ELF-1 (cell line): ENCODE data around the gene SUZ12.
A peak's percentile ranks its signal among the peaks of the same experiment; 100 is the strongest.
"Not testable (repeated sequence)": the region's sequence is repeated elsewhere in the genome, so short reads cannot be mapped to it uniquely, and the experiment has no call there.

Experiments
- DNase-seq: peaks from one replicate; pipeline ENCODE4 v3.0.0-alpha.2; 2016; ENCODE audit warnings: low read depth, low spot score

Gene SUZ12

DNA sequence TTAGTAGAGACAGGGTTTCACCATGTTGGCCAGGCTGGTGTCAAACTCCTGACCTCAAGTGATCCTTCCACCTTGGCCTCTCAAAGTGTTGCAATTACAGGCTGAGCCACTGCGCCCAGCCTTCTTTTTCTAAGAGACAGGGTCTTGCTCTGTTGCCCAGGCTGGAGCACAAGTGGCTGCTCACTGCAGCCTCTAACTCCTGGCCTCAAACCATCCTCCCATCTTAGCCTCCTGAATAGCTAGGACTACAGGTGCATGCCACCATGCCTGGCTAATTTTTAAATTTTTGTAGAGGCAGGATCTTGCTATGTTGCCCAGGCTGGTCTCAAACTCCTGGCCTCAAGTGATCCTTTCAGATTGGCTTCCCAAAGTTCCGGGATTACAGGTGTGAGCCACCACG lies 15.1 kb downstream of the SUZ12 start:
- not testable (repeated sequence) for DNase-seq

DNA sequence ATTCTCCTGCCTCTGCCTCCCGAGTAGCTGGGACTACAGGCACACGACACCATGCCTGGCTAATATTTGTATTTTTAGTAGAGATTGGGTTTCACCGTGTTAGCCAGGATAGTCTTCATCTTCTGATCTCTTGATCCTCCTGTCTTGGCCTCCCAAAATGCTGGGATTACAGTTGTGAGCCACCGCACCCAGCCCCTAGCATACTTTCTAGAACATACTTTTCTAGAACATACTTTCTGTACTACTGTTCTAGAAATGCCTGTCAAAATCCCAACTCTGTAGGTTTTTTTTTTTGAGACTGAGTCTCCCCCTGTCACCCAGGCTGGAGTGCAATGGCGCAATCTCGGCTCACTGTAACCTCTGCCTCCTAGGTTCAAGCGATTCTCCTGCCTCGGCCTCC lies 27.3 kb downstream of the SUZ12 start:
- DNase-seq, result not testable (repeated sequence)

DNA sequence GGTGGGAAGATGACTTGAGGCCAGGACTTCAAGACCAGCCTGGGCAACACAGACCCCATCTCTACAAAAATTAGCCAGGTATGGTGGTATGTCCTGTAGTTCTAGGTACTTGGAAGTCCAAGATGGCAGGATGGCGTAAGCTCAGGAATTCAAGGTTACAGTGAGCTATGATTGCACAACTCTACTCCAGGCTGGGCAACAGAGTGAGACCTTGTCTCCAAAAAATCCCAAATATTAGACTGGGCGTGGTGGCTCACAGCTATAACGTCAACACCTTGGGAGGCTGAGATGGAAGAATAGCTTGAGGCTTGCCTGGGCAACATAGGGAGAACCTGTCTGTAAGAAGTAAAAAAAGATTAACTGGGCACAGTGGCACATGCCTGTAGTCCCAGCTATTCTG lies 30.8 kb downstream of the SUZ12 start:
- no peak for DNase-seq

DNA sequence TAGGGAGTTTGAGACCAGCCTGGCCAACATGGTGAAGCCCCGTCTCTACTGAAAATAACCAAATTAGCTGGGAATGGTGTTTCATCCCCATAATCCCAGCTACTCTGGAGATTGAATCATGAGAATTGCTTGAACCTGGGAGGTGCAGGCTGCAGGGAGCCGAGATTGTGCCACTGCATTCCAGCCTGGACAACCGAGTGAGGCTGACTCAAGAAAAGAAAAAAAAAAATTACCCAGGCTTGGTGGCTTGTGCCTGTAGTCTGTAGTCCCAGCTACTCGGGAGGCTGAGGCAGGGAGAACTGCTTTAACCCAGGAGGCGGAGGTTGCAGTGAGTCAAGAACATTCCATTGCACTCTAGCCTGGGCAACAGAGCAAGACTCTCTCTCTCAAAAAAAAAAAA lies 33.6 kb downstream of the SUZ12 start:
- DNase-seq, result peak; percentile 4

GRCh38 chr17:31974269-31975071 lies 37.7 kb downstream of the SUZ12 start:
- DNase-seq, result not testable (repeated sequence)

GRCh38 chr17:31975391-31975790 lies 38.6 kb downstream of the SUZ12 start:
- not testable (repeated sequence) for DNase-seq

DNA sequence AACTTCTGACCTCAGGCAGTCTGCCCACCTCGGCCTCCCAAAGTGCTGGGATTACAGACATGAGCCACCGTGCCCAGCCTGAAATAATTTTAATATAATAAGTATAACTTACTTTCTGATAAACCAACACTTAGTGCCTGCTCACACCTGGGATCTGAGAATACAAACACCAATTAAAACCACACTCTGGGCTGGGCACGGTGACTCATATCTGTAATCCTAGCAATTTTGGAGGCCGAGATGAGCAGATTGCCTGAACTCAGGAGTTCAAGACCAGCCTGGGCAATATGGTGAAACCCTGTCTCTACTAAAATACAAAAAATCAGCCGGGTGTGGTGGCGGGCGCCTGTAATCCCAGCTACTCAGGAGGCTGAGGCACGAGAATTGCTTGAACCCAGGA lies 55.0 kb downstream of the SUZ12 start:
- not testable (repeated sequence) for DNase-seq

DNA sequence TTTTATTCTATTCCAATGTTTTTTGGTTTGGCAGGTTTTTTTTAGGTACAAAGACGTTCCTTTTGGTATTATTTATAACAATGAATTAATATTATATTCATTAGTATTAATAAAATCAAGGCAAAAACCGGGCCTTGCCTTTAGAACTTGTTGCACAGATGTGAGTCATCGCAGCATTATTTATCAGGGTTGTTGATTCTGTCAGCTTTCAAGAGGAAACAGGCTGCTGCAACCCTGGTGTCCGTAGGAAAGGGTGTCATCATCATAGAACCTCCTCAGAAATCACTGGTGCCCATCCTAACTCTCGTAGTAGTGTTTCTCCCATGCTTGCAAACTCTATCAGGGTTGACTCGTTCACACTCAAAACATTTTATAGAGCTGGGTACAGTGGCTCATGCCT lies 60.2 kb downstream of the SUZ12 start:
- DNase-seq, result no peak

DNA sequence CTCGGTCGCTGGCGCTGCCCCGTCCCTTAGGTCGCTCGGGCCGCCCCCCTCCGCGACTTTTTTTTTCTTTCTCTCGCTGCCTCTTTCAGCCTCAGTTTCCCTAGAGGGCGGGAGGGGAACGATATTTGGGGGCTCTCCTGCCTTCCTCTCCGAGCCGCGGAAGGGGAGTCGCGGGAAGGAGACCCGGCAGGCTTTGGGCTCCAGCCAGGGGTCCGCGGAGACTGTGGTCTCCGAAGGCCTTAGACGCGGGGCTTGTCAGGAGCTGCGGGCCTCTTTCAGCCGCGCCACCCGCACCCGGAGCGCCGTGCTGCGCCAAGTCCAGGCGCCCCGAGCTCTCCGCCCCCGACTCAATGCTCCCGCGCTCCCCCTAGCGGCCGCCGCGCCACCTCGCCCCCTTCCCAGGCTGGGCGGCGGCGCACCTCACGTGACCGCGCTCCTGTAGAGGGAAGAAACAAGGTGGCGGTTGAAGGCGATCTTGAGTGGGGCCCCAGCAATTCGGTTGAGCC lies 70.2 kb downstream of the SUZ12 start, which contains the start of gene LRRC37B:
LRRC37B (plus strand) TSS at position 427 of the 506 bp plus-strand sequence. CDS start 14,010 bp downstream, outside the sequence.
- peak; percentile 96 for DNase-seq

- DNase-seq, result peak; percentile 64
Measured at GRCh38 chr17:32007463-32008298, 70.9 kb downstream of the SUZ12 start.

DNA sequence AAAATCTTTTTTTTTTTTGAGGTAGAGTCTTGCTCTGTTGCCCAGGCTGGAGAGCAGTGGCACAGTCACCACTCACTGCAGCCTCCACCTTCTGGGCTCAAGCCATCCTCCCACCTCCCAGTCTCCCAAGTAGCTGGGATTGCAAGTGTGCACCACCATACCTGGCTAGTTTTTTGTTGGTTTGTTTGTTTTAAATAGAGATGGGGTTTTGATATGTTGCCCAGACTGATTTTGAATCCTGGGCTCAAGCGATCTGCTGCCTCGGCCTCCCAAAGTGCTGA lies 72.4 kb downstream of the SUZ12 start:
- DNase-seq, result no peak

GRCh38 chr17:32010114-32010513 lies 73.3 kb downstream of the SUZ12 start:
- DNase-seq, result no peak

DNA sequence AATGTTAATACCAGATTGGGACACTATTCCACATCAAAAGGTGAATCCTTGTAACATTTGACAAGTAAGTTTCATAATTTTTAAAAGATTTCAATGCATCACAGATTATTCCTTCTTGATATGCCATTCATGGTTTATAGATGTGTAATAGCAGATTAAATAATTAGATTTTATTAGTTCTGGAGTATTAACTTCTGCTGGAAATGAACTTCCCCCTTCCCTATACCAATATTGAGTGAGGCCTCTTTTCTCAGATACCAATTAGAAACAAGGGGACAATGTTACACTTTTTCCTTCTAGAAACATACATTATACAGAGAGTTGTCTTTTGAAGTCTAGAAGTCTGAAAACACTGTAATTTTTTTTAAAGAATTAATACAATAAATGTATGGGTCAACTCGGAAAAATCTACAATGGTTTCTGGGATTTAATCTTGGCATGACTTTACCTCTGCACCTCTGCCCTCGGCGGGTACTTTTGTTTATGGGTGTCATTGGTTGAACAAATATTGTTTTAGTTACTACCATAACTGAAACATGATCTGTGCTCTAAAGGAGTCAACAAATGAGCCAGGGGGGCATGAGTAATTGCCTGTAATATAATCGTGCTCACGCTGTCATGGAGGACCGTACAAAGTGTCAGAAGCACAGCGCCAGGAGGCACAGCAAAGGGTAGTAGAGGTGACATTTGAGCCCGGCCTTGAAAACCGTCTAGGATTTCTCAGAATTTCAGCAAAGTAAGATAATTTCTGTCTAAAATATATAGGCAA lies 78.6 kb downstream of the SUZ12 start:
- no peak for DNase-seq

- DNase-seq, result no peak
Measured at GRCh38 chr17:32016231-32016630, 79.4 kb downstream of the SUZ12 start.

DNA sequence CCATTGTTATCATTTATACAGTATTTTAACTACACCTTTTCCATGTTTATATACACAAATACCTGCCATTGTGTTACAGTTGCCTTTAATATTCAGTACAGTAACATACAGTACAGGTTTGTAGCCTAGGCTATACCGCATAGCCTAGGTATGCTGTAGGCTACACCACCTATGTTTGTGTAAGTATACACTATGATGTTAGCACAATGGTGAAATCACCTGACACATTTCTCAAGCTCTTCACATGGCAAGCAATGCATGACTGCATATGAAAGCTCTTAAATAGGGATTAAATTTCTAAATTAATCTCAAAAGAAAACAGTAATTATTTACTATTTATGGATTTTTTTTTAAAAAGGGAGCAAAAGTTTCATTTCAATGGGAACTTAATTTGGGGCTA lies 82.4 kb downstream of the SUZ12 start:
- no peak for DNase-seq

- no peak for DNase-seq
Measured at GRCh38 chr17:32020943-32021614, 84.3 kb downstream of the SUZ12 start.

DNA sequence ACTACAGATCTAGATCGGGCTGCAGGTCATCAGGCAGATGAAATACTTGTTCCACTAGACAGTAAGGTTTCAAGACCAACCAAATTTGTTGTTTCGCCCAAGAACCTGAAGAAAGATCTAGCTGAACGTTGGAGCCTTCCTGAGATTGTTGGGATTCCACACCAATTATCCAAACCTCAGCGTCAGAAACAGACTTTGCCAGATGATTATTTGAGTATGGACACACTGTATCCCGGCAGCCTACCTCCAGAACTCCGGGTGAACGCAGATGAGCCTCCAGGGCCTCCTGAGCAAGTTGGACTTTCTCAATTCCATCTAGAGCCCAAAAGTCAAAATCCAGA lies 84.8 kb downstream of the SUZ12 start:
- DNase-seq, result no peak

GRCh38 chr17:32022554-32022953 lies 85.7 kb downstream of the SUZ12 start:
- DNase-seq, result not testable (repeated sequence)

- DNase-seq, result not testable (repeated sequence)
Measured at GRCh38 chr17:32027271-32027670, 90.5 kb downstream of the SUZ12 start.

GRCh38 chr17:32033223-32033622 lies 96.4 kb downstream of the SUZ12 start:
- DNase-seq, result no peak

- DNase-seq, result not testable (repeated sequence)
Measured at GRCh38 chr17:32033812-32034211, 97.0 kb downstream of the SUZ12 start.
